GM12878 (cell line): Measurements from ENCODE around the gene GABBR1. TPM values are rescaled to one million over a fixed set of nuclear protein-coding genes. Genes with fewer than 3 reads are reported as not detected.

Source experiments
- ATAC-seq: fragments of 200-7000 bp; cut with Tn5 transposase; 3 replicates; pipeline ENCODE4 v1.9.1; 2020; ENCODE audit warnings: mild to moderate bottlenecking, moderate library complexity
- BruUV-seq: library from RNA; stranded (reverse); fragments of 400-500 nt; replicated peaks from 2 replicates; lab custom pipeline; 2021; lab: Mats Ljungman, UMichigan
- CTCF ChIA-PET: fragments of 300-600 bp; sonication (Branson Sonifier 250); formaldehyde crosslinking; extraction: SDS; loops from one replicate; lab custom pipeline; 2021; ENCODE audit warnings: inconsistent platforms; lab: Yijun Ruan, JAX
- POLR2A ChIA-PET: fragments of 350-600 bp; formaldehyde crosslinking; extraction: SDS; loops from one replicate; lab custom pipeline; 2021; ENCODE audit warnings: inconsistent platforms; lab: Charles Lee
- RAD21 ChIA-PET: fragments of 300-600 bp; sonication (Branson Sonifier 250); formaldehyde crosslinking; loops from one replicate; lab custom pipeline; 2023; ENCODE audit warnings: antibody characterized with exemption; ENCODE audit not compliant: unreplicated experiment; lab: Charles Lee
- SMC1A ChIA-PET: fragments of 300-600 bp; sonication (Branson Sonifier 250); formaldehyde crosslinking; loops from one replicate; lab custom pipeline; 2023; ENCODE audit not compliant: unreplicated experiment, uncharacterized antibody; lab: Charles Lee
- DNase-seq: peaks from one replicate; pipeline ENCODE4 v3.0.0-alpha.2; 2011; ENCODE audit warnings: low read depth, low spot score
- FAIRE-seq: peaks from 3 replicates; lab custom pipeline; 2011; peaks lifted over from hg19 to GRCh38; lab: Jason Lieb, UNC
- H2AFZ ChIP-seq: 2 replicates; pipeline ENCODE4 v1.6.0; 2011; ENCODE audit warnings: low read depth, low read length, control low read depth; ENCODE audit not compliant: control insufficient read depth
- H3K27ac ChIP-seq: 2 replicates; pipeline ENCODE4 v1.5.1; 2011; ENCODE audit warnings: control low read depth; ENCODE audit not compliant: control insufficient read depth, insufficient read depth
- H3K27me3 ChIP-seq, 2 experiments: replicated peaks in 1 of 2; 2 replicates each; pipeline versions ENCODE4 v1.6.0 to v1.6.1; 2011; ENCODE audit warnings: low read length in 1 of 2; ENCODE audit not compliant: control insufficient read depth in 2 of 2, insufficient read depth in 2 of 2
- H3K36me3 ChIP-seq, 2 experiments: 2 replicates each; pipeline ENCODE4 v1.5.1; 2011; ENCODE audit warnings: low read length in 1 of 2; ENCODE audit not compliant: control insufficient read depth in 2 of 2, insufficient read depth in 2 of 2
- H3K4me1 ChIP-seq: 2 replicates; pipeline ENCODE4 v1.6.1; 2011; ENCODE audit warnings: mild to moderate bottlenecking, low read length, moderate library complexity, mixed read lengths; ENCODE audit not compliant: control insufficient read depth, insufficient read depth
- H3K4me2 ChIP-seq: 2 replicates; pipeline ENCODE4 v1.6.0; 2011; ENCODE audit warnings: control low read depth; ENCODE audit not compliant: control insufficient read depth, insufficient read depth
- H3K4me3 ChIP-seq: fragments of 200-600 bp; sonication (generic); 2 replicates; pipeline ENCODE4 v1.5.1; 2016
- H3K79me2 ChIP-seq: 2 replicates; pipeline ENCODE4 v1.6.0; 2011; ENCODE audit warnings: low read length; ENCODE audit not compliant: control insufficient read depth, insufficient read depth
- H3K9ac ChIP-seq: 2 replicates; pipeline ENCODE4 v1.8.0; 2011; ENCODE audit warnings: low read length, control low read depth, mixed read lengths; ENCODE audit not compliant: control insufficient read depth, insufficient read depth
- H3K9me3 ChIP-seq: replicated peaks from 3 replicates; pipeline ENCODE4 v1.5.1; 2011; ENCODE audit warnings: mild to moderate bottlenecking, low read length; ENCODE audit not compliant: control insufficient read depth, insufficient read depth
- H4K20me1 ChIP-seq: 2 replicates; pipeline ENCODE4 v1.6.0; 2011; ENCODE audit not compliant: control insufficient read depth, insufficient read depth
- CREM ChIP-seq: IDR thresholded peaks from 2 replicates; pipeline ENCODE4 v1.6.1; 2014; ENCODE audit warnings: antibody characterized with exemption, low read depth
- MXI1 ChIP-seq: fragments of 150-350 bp; IDR thresholded peaks from 2 replicates; pipeline ENCODE4 v1.6.1; 2011; ENCODE audit warnings: low read depth, mild to moderate bottlenecking, inconsistent platforms, low read length, improper control_type of control experiment
- NFIC ChIP-seq: IDR thresholded peaks from 2 replicates; pipeline ENCODE4 v1.6.1; 2012; ENCODE audit warnings: low read depth, mild to moderate bottlenecking, inconsistent platforms, low read length, moderate library complexity
- SIN3A ChIP-seq: IDR thresholded peaks from 2 replicates; pipeline ENCODE4 v1.6.1; 2012; ENCODE audit warnings: low read depth, low read length, improper control_type of control experiment
- STAT1 ChIP-seq: fragments of 450-650 bp; conservative IDR thresholded peaks from 2 replicates; pipeline ENCODE4 v1.6.1; 2014; ENCODE audit warnings: antibody characterized with exemption, mild to moderate bottlenecking
- TCF3 ChIP-seq: IDR thresholded peaks from 2 replicates; pipeline ENCODE4 v1.6.1; 2012; ENCODE audit warnings: low read depth, mild to moderate bottlenecking, low read length, borderline replicate concordance; ENCODE audit not compliant: insufficient read depth
- WGBS: methylation state at CpG from one replicate; pipeline ENCODE4 v1.1.6; 2016; ENCODE audit warnings: low lambda C conversion rate; ENCODE audit not compliant: insufficient replicate concordance, insufficient coverage; ENCODE audit errors: missing lambda C conversion rate; 5-methylcytosine and 5-hydroxymethylcytosine counted together
- in situ Hi-C: fragments of 300-500 bp; cut with MboI; formaldehyde crosslinking; loops from 9 replicates; pipeline ENCODE4 v1.14.3; 2018; ENCODE audit warnings: mixed read lengths
- intact Hi-C: fragments of 100-400 bp; cut with micrococcal nuclease; formaldehyde crosslinking; loops from one replicate; pipeline ENCODE4 v1.14.2; 2022; ENCODE audit not compliant: unreplicated experiment
- polyA plus RNA-seq, 11 experiments: library from polyadenylated mRNA; depleted of rRNA in 4 of 11; unstranded in 6 of 11; stranded (reverse) in 5 of 11; fragments of >200 nt; fragmentation: Nextera tagmentation in 4 of 11; fragmentation: Illumina TruSeq in 1 of 11; extraction: Ambion mirVana in 4 of 11; extraction: Trizol in 1 of 11; gene quantifications; 1 replicate in 1 of 11; 2 replicates in 10 of 11; pipeline versions ENCODE4 v1.2.1 to v1.2.3, GENCODE V29; 2011 to 2016; ENCODE audit warnings: inconsistent platforms in 2 of 11, missing spikeins in 2 of 11, low read depth in 1 of 11
- total RNA-seq, 4 experiments: library from RNA; depleted of rRNA in 3 of 4; stranded (reverse); fragments of >200 nt in 3 of 4; fragmentation: Illumina TruSeq in 1 of 4; extraction: Trizol in 1 of 4; gene quantifications; 2 replicates each; pipeline versions ENCODE4 v1.2.1 to v1.2.3, GENCODE V29; 2013 to 2021
- TF ChIP-seq, protein P1 (sequence below): IDR thresholded peaks from 2 replicates; pipeline ENCODE4 v1.6.1; 2012; ENCODE audit warnings: low read length, inconsistent platforms

GABBR1 gene
- total and polyA plus RNA-seq, 10 of the 15 experiments (the other 5 are each of a cell fraction or from before 2014, with no cell fraction given) = 0.11 to 5.2 (median 1.0) TPM

DNA sequence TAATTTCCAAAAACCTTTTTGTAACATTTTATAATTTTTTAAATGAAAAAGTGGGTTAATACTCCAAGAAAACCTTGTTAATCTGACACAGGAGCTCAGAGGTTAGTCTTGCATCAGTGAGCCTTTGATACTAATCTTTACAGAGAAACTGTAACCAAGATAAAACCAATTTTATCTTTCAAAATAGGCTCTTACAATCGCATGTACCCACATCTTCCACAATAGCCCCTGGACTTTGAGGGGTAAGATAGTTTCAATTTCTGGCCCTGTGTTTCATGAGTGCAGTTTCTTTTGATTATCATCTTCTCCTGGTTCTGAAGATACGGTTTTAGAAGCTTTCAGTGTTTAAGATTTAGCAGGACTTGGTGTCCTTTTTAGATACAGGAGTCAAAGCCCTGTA, 110.8 kb downstream of the GABBR1 start:
- no TSS peak for BruUV-seq
- ATAC-seq = no peak
- no peak for FAIRE-seq
- TF ChIP-seq CREM = no peak
- TF ChIP-seq, protein P1, sequence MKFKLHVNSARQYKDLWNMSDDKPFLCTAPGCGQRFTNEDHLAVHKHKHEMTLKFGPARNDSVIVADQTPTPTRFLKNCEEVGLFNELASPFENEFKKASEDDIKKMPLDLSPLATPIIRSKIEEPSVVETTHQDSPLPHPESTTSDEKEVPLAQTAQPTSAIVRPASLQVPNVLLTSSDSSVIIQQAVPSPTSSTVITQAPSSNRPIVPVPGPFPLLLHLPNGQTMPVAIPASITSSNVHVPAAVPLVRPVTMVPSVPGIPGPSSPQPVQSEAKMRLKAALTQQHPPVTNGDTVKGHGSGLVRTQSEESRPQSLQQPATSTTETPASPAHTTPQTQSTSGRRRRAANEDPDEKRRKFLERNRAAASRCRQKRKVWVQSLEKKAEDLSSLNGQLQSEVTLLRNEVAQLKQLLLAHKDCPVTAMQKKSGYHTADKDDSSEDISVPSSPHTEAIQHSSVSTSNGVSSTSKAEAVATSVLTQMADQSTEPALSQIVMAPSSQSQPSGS = no peak
- no peak for TF ChIP-seq SIN3A
- TF ChIP-seq STAT1 = no peak
- no peak for TF ChIP-seq NFIC
- no peak for TF ChIP-seq TCF3
- no peak for TF ChIP-seq MXI1
- TF ChIP-seq, all 136 proteins: peak for 0
- Histone ChIP-seq H3K4me2 (no peak overlapping the region), H3K79me2 (no peaks in the 10 kb centered on the region), H3K36me3 (no peaks in the 10 kb centered on the region), H2AFZ (no peak overlapping the region), H3K9ac (no peak overlapping the region), H3K4me3 (no peak overlapping the region), H4K20me1 (no peaks in the 10 kb centered on the region), H3K4me1 (no peaks in the 10 kb centered on the region), H3K27me3 (peaks cover 0 to 3% of the 10 kb centered on the region in 2 experiments; a peak in 1 of 4 replicates), H3K27ac (no peak overlapping the region), H3K9me3 (no peaks in the 10 kb centered on the region)
- WGBS = 0% methylated on average over 2 of the region's 2 CpGs
- DNase-seq = no peak
- SMC1A ChIA-PET = interaction anchor here (0.8 kb wide), 1 partner anchor 123 kb away, joined by 6 read pairs; no protein-coding TSS in a partner anchor
- CTCF ChIA-PET = no interaction called here
- POLR2A ChIA-PET = no interaction called here
- in situ Hi-C loops (no loop called here), intact Hi-C loops (no loop called here)
- RAD21 ChIA-PET = no interaction called here
